Natural killer cell (primary cell): ENCODE results near the gene FRMD4A. TPM values are rescaled to one million over a fixed set of nuclear protein-coding genes. Genes with fewer than 3 reads are reported as not detected.

Experiments used
- ATAC-seq, 3 donors: fragments of 150-1000 bp in 2 of 3; fragments of 200-7000 bp in 1 of 3; cut with Tn5 transposase; 1 replicate in 1 of 3; 2 replicates in 2 of 3; pipeline ENCODE4 v1.10.0; 2021; ENCODE audit warnings: mild to moderate bottlenecking in 2 of 3, moderate library complexity in 2 of 3
- DNase-seq, 2 donors: peaks; one replicate each; pipeline versions ENCODE4 v3.0.0 to v3.0.0-alpha.2; 2013 to 2021; ENCODE audit warnings: mixed read lengths in 1 of 2
- H3K27ac ChIP-seq: one replicate; pipeline ENCODE4 v1.5.1; 2013; ENCODE audit warnings: mild to moderate bottlenecking, low read length
- H3K27me3 ChIP-seq: one replicate; pipeline ENCODE4 v1.6.1; 2013; ENCODE audit warnings: low read length; ENCODE audit not compliant: control insufficient read depth, insufficient read depth
- H3K36me3 ChIP-seq: one replicate; pipeline ENCODE4 v1.6.1; 2013; ENCODE audit warnings: low read length; ENCODE audit not compliant: control insufficient read depth, insufficient read depth
- H3K4me1 ChIP-seq: one replicate; pipeline ENCODE4 v1.6.1; 2013; ENCODE audit warnings: low read length; ENCODE audit not compliant: control insufficient read depth, insufficient read depth
- H3K4me3 ChIP-seq: one replicate; pipeline ENCODE4 v1.5.1; 2013; ENCODE audit warnings: low read length
- H3K9me3 ChIP-seq: one replicate; pipeline ENCODE4 v1.6.1; 2013; ENCODE audit warnings: low read length; ENCODE audit not compliant: control insufficient read depth, insufficient read depth
- H3K27ac Mint-ChIP-seq, 2 donors: one replicate each; pipeline ENCODE4 v1.8.0; 2022; ENCODE audit warnings: mild to moderate bottlenecking in 2 of 2, mixed read lengths in 2 of 2, moderate library complexity in 1 of 2
- H3K27me3 Mint-ChIP-seq, 2 donors: one replicate each; pipeline ENCODE4 v1.8.0; 2022; ENCODE audit warnings: low read depth in 2 of 2, mixed read lengths in 2 of 2
- H3K36me3 Mint-ChIP-seq: one replicate; pipeline ENCODE4 v1.8.0; 2022; ENCODE audit warnings: mixed read lengths
- H3K4me1 Mint-ChIP-seq, 2 donors: one replicate each; pipeline ENCODE4 v1.8.0; 2022; ENCODE audit warnings: mixed read lengths in 2 of 2
- H3K4me3 Mint-ChIP-seq: one replicate; pipeline ENCODE4 v1.8.0; 2022; ENCODE audit warnings: mild to moderate bottlenecking, moderate library complexity, mixed read lengths
- H3K9me3 Mint-ChIP-seq, 2 donors: one replicate each; pipeline ENCODE4 v1.8.0; 2022; ENCODE audit warnings: mixed read lengths in 2 of 2
- CTCF ChIP-seq: fragments of 200-600 bp; IDR thresholded peaks from one replicate; pipeline ENCODE4 v1.8.0; 2022; ENCODE audit warnings: antibody characterized with exemption
- WGBS: methylation state at CpG from one replicate; pipeline ENCODE4 v1.1.7; 2013; ENCODE audit warnings: missing lambda C conversion rate; ENCODE audit not compliant: insufficient coverage; 5-methylcytosine and 5-hydroxymethylcytosine counted together
- intact Hi-C: fragments of 100-400 bp; cut with micrococcal nuclease; formaldehyde crosslinking; loops from one replicate; pipeline ENCODE4 v1.14.2; 2022
- total RNA-seq, 4 donors: library from RNA; stranded (reverse); fragments of 120-200 nt in 1 of 4; gene quantifications; one replicate each; pipeline versions ENCODE4 v1.2.3 to v1.2.4, GENCODE V29; 2013 to 2022

Gene FRMD4A
- total RNA-seq, 3 donors from 2014 or later (not counting 1 experiment from before 2014, with no cell fraction given) = 0.36 to 0.38 TPM; not detected in 1

- Histone ChIP-seq H3K9me3 (no peaks in the 10 kb centered on the region), H3K4me1 (no peaks in the 10 kb centered on the region), H3K36me3 (no peaks in the 10 kb centered on the region), H3K4me3 (no peak overlapping the region), H3K27me3 (no peaks in the 10 kb centered on the region), H3K27ac (no peak overlapping the region)
- DNase-seq (no peak), ATAC-seq (no peak)
- 80% methylated on average over 6 of the region's 6 CpGs for WGBS
- Mint-ChIP-seq H3K36me3 (no peaks in the 10 kb centered on the region), H3K4me3 (no peak overlapping the region), H3K4me1 (no peaks in the 10 kb centered on the region), H3K27ac (no peak overlapping the region), H3K9me3 (no peaks in the 10 kb centered on the region), H3K27me3 (peaks cover 15 to 26% of the 10 kb centered on the region in 2 donors)
- TF ChIP-seq CTCF = no peak
- intact Hi-C loops = no loop called here
Measured at GRCh38 chr10:14311206-14311957, 19.3 kb downstream of the FRMD4A start.

- H3K9me3 Mint-ChIP-seq = no peaks in the 10 kb centered on the region
- Histone ChIP-seq H3K36me3 (no peaks in the 10 kb centered on the region), H3K4me1 (no peaks in the 10 kb centered on the region), H3K4me3 (no peak overlapping the region), H3K9me3 (no peaks in the 10 kb centered on the region), H3K27me3 (no peaks in the 10 kb centered on the region), H3K27ac (no peak overlapping the region)
- no peak overlapping the region for H3K4me3 Mint-ChIP-seq
- WGBS = 43% methylated on average over 10 of the region's 10 CpGs
- TF ChIP-seq CTCF = no peak
- H3K27me3 Mint-ChIP-seq = peaks cover 15 to 29% of the 10 kb centered on the region in 2 donors
- intact Hi-C loops = no loop called here
- H3K4me1 Mint-ChIP-seq = no peaks in the 10 kb centered on the region
- no peaks in the 10 kb centered on the region for H3K36me3 Mint-ChIP-seq
- DNase-seq = no peak
- no peak for ATAC-seq
- no peak overlapping the region for H3K27ac Mint-ChIP-seq
Measured at GRCh38 chr10:14309593-14309992, 21.1 kb downstream of the FRMD4A start.

- Mint-ChIP-seq H3K4me1 (no peaks in the 10 kb centered on the region), H3K36me3 (no peaks in the 10 kb centered on the region), H3K9me3 (no peaks in the 10 kb centered on the region), H3K27ac (no peak overlapping the region), H3K27me3 (peaks cover 19 to 34% of the 10 kb centered on the region in 2 donors), H3K4me3 (no peak overlapping the region)
- H3K27me3 ChIP-seq = no peaks in the 10 kb centered on the region
- intact Hi-C loops = no loop called here
- H3K9me3 ChIP-seq = no peaks in the 10 kb centered on the region
- H3K4me1 ChIP-seq = no peaks in the 10 kb centered on the region
- TF ChIP-seq CTCF = no peak
- H3K4me3 ChIP-seq = no peak overlapping the region
- H3K36me3 ChIP-seq = no peaks in the 10 kb centered on the region
- DNase-seq (no peak), ATAC-seq (no peak)
- 14% methylated on average over 5 of the region's 5 CpGs for WGBS
- H3K27ac ChIP-seq = no peak overlapping the region
Measured at GRCh38 chr10:14306190-14306589, 24.5 kb downstream of the FRMD4A start.

GRCh38 chr10:14304046-14304445 lies 26.7 kb downstream of the FRMD4A start:
- Histone ChIP-seq H3K4me3 (no peak overlapping the region), H3K9me3 (no peaks in the 10 kb centered on the region), H3K27ac (no peak overlapping the region), H3K36me3 (no peaks in the 10 kb centered on the region), H3K27me3 (no peaks in the 10 kb centered on the region), H3K4me1 (no peaks in the 10 kb centered on the region)
- no peak for TF ChIP-seq CTCF
- intact Hi-C loops = no loop called here
- H3K4me1 Mint-ChIP-seq = no peaks in the 10 kb centered on the region
- no peaks in the 10 kb centered on the region for H3K36me3 Mint-ChIP-seq
- H3K4me3 Mint-ChIP-seq = no peak overlapping the region
- no peak overlapping the region for H3K27ac Mint-ChIP-seq
- 87% methylated on average over 4 of the region's 5 CpGs for WGBS
- DNase-seq (no peak), ATAC-seq (no peak)
- H3K27me3 Mint-ChIP-seq = peaks cover 13 to 34% of the 10 kb centered on the region in 2 donors
- H3K9me3 Mint-ChIP-seq = no peaks in the 10 kb centered on the region
